OCI-M2 (cell line): ENCODE results near the gene SPTBN4.
"Not testable (repeated sequence)": the region's sequence is repeated elsewhere in the genome, so short reads cannot be mapped to it uniquely, and the experiment has no call there.

Experiments used
- DNase-seq: peaks from one replicate; lab custom pipeline; 2025; ENCODE audit not compliant: unreplicated experiment; lab: John Stamatoyannopoulos, UW

SPTBN4 gene

DNA sequence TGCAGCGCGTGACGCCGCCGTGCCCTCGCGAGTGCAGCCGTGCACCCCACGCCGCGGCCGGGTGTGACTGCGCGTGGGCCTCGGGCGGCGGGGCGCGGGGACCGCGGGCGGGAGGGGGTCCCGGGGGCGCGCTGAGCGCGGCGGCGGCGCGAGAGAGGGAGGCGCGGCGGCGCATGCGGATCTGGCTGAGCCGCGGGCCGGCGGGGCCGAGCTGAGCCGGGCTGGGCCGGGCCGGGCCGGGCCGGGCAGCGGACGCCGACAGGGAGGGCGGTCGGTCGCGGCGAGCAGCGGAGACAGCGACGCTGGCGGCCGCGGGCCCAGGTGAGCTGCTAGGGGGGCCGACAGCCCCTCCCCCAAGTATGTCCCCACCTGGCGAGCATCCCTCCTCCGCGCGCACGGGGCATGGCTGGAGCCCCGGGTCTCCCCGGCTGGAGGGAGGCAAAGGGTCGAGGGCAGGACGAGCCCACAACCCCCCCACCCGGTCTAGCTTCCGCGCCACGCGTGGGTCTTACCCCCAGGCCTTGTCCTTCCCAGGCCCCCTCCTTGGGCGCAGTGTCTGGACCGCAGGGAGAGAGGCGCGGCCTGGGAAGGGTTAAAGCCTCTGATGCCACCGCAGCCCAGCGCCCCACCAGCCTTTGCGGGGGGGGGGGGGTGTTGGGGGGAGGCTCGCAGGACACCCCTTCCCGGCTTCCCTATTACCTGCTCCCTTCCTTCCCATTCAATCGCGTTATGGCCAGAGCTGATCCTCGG lies at the start of gene SPTBN4:
SPTBN4 (plus strand) TSS at position 17 of the 750 bp plus-strand sequence. CDS start 5,621 bp downstream, outside the sequence.
- DNase-seq = no peak

DNA sequence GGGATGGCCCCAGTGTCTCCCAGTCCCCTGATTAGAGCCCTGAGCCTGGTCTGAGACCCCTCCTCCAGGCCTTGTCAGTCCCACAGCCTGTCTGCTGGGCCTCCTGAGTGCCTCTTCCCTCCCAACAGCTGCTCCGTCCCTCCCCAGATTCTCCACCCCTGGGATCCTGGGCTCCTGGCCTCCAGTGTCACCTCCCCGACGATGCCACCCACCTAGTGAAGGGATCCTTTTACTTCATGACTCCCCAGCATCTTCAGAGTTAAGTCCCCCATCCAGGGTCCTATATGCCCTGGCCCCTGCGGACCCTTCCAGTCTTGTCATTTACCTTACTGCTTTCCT lies 49.2 kb upstream of the SPTBN4 start:
- DNase-seq = no peak

DNA sequence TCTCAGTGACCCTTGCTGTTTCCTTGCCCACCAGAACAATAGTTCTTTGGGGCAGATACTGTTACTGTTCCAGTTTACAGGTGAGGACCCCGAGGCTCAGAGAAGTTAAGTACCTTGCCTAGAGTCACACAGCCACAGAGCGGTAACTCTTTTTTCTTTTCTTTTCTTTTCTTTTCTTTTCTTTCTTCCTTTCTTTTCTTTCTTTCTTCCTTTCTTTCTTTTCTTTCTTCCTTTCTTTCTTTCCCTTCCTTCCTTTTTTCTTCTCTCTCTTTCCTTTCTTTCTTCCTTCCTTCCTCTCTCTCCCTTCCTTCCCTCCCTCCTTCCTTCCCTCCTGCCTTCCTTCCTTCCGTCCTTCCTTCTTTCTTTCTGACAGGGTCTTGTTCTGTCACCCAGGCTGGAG lies 48.8 kb upstream of the SPTBN4 start:
- DNase-seq = no peak

DNA sequence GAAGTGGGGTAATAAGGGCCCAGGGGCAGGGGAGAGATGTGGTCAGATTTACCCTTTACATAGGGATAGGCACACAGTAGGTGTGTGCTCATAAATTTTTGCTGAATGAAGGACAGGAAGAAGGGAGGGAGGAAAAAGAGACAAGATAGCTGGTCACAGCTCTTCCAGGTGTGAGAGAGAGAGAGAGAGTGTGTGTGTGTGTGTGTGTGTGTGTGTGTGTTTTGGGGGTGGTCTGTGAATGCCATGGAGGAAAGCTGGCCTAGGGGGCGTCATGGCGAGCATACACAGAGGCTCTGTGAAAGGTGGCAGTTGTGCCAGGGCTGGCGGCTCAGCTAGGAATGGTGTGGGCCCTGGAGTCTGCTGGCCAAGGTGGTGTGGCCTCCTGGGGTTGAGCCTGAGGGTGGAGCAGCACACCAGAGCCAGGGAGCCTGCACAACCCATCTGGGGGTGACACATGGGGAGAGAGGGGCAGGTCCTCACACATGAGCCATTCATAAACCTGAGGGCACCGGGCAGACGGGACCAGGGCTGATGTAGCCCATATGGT lies 47.7 kb upstream of the SPTBN4 start:
- DNase-seq = no peak

DNA sequence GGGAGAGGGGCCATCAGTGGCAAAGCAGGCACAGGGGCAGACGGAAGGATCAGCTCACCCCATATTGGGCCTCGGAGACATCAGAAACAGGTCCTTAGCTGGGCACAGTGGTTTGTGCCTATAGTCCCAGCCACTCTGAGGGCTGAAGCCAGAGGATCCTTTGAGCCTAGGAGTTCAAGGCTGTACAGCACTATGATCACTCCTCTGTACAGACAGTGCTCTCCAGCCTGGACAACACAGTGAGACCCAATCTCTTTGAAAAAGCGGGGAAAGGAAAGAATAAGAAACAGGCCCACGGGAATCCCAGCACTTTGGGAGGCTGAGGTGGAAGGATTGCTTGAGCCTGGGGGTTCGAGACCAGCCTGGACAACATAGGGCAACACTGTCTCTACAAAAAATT lies 47.0 kb upstream of the SPTBN4 start:
- DNase-seq = no peak

DNA sequence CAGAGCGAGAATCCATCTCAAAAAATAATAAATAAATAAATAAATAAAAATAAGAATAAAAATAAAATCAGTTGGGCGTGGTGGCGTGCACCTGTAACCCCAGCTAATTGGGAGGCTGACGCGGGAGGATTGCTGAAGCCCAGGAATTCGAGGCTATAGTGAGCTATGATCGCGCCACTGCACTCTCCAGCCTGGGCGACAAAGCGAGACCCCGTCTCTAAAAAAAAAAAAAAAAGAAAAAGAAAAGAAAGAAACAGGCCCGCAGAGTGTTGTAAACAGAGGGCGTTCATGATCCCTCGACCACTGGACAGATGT lies 46.4 kb upstream of the SPTBN4 start:
- no peak for DNase-seq

DNA sequence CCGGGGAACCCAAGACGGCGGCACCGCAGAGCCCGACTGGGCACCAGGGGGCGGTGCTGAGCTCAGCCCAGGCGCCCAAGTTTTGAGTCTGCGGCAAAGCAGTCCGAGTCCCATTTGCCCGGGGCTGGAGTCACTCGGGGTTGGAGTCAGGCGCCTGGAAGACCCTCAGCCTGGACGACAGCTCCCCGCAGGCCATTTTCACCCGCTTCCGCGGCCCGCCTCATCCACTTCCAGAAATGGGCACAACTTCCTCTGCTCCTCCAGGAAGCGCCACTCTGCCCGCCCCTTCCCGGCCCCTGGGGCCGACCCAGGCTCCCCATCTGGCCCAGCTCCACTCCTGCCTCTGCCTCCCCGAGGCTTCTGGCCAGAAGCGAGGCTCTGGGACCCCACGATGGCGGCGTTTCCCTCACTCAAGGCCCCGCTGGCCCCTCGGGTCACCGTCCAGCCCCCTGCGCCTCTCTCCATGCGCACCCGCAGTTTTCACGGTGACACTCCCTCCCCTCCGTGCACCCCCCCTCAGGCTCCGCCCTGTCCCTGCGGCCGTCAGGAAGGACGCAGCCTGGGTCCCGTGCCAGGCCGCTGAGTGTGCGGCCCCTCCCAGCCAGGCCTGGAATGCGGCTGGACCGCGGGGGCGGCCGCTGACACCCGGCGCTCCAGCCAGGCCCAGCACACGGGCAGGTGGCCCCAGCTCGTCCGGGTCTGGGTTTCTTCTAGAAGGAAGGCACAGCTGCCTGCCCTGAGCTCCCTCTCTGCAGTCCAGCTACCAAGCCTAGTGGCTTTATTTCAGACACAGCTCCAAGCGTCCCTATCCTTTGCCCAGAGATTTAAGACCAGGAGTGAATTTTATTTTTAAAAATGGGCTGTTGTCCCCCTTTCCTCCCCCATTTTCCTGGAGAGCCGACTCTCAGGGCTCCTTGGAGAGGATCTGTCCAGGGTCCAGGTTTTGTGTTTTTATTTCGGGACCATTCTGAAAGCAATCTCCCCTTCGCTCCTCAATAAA lies 45.7 kb upstream of the SPTBN4 start:
- DNase-seq = peak; percentile 94

DNA sequence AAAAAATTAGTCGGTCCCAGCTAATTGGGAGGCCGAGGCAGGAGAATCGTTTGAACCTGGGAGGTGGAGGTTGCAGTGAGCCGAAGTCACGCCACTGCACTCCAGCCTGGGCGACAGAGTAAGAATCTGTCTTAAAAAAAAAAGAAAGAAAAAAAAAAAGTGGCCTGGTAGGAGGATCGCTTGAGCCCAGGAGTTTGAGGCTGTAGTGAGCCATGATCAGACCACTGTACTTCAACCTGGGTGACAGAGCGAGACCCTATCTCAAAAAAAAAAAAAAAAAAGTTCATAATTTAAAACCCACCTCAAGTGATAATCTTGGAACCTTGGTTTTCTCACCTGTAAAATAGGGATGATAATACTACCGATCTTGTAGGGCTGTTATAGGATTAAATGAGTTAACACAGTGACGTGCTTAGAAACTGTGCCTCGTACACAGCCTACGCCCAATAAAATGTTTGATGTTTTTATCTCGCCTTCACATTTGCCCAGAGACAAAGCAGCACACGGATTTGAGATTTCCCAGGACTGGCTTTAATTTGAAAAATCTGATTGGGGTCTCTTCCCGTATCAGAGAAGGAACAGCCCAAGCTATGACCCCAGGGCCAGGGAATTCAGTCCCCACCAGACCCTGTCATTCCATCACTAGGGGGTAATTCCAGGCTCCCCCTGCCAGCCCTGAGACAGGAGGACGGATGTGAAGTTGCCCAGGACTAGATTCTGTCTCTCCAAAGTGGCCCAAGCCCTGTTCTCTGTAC lies 44.6 kb upstream of the SPTBN4 start:
- no peak for DNase-seq

DNA sequence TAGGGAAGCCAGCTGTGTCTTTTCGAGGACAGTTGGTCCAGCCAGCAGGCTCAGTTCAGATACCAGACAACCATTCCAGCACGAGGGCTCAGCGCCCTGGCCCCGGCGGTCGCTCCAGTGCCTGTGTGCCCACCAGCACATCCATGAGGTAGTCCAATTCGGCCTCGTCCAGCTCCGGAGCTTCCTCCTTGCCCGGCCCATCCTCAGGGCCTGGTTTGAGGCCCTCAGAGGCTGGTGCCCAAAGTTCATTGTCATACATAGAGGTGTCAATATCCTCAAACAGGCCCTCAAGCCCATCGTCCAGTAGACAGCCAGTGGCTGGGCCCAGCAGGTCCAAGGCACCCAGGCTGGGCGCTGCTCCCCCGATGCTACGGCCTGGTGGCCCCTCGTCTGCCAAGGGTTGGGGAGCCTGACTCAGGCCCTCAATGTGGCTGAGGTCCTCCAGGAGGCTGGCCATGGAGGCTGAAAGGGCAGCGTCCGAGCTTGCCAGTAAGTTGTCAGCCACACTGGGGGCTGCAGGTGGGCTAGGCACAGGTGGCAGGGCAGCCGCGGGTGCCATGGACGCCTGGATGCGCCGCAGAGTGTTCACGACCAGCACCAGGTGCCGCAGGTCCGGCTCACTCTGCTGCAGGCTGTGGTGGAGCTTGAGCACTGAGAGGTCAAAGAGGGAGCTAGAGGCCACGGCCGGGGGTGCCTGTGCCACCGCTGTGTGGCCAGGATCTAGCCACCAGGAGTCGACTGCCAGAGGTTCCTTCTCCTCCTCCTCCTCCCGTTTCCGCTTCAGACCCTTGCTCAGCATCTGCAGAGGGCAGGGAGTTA lies 43.8 kb upstream of the SPTBN4 start:
- DNase-seq = no peak

DNA sequence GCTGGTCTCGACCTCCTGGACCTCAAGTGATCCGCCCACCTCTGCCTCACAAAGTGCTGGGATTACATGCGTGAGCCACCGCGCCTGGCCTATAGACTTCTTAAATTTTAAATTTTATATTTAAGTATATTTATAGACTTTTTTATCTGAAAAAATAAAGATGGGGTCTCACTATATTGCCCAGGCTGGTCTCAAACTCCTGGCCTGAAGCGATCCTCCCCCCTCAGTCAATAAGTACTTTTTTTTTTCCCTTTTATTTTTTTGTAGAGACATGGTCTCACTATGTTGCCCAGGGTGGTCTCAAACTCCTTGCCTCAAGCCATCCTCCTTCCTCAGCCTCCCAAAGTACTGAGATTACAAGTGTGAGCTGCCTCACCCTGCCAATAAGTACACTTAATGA lies 42.9 kb upstream of the SPTBN4 start:
- no peak for DNase-seq

DNA sequence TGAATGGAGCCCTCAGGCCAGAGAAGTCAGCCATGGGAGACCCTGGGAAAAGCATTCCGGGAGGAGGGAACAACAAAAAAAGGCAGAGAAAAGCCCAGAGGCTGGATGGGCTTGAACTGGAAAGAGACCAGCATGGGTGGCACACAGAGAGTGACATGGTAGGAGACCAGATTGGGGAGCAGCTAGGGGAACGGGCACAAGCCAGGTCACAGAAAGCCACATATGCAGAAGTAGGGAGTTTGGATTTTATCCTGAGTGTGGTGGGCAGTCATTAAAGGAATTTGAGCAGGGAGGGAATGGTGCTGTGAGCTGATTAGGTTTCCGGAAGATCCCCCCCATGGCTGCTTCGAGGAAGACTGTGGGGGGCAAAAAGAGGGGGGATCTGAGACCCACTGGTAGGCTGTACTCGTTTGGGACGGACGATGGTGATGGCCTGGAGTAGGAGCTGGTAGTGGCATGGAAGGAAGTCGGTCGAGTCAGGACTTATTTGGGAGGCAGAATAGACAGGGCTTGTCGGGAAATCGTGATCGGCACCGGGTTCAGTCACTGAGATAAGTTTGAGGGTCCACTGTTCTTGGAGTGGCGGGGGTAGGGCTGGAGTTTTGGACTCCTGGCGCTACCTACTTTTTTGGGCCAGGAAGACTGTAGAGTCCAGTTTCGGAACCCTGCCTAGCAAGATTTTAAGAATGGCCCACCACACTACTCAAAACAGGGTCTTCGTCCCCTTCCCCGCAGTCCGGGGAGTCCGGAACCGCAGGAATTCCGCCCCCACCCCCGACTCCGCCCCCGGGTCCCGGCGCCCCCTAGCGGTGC lies 42.0 kb upstream of the SPTBN4 start:
- no peak for DNase-seq

DNA sequence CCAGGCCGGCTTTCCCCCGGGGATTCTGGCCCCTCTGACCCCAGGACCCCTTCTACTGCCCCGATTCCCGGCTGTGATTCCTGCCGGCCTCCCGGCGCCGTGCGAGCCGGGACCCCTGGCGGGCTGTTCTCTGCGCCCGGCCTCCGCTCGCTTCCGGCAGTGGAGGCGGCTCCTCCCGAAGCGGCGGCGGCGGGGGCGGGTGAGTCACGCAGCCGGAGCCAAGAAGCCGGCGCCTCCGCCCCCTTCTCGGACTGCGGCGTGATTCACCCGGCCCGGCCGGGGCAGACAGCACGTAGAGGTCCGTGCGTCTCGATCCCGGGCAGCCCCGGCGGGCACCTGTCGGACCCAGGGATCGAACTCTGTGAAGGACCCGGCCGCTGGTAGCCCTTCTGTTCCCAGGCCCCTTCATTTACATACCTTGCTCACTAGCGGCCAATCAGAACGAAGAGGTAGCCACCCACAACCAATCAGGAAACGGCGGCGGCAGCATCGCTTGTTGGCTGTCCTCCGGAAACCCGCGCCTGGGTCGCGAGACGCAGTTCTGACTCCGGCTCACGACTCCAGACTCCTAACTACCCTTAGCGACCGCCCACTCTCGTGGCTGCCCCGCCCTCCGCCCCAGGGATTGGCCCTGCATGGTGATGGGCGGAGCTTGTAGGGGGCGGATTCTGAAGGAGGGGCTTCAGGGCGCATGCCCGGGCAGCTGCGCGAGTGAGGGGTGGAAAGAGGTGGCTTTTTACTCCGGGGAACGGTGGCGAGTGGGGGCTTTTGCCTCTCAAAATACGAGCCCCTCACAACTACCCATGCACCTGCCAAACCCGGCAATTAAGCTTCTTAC lies 41.1 kb upstream of the SPTBN4 start, which contains the start of gene SERTAD1:
SERTAD1 (minus strand) TSS at position 543 of the 838 bp plus-strand sequence. CDS start 2,446 bp downstream, outside the sequence.
- peak; percentile 97 for DNase-seq

DNA sequence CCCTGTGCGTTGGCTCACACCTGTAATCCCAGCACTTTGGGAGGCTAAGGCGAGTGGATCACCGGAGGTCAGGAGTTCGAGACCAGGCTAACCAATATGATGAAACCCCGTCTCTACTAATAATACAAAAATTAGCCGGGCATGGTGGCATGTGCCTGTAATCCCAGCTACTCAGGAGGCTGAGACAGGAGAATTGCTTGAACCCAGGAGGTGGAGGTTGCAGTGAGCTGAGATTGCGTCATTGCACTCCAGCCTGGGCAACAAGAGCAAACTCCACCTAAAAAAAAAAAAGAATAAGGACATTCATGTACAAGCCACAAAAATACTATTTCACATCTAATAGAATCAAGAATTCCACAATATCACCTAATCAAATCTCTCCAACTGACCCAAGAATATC lies 38.6 kb upstream of the SPTBN4 start:
- not testable (repeated sequence) for DNase-seq

DNA sequence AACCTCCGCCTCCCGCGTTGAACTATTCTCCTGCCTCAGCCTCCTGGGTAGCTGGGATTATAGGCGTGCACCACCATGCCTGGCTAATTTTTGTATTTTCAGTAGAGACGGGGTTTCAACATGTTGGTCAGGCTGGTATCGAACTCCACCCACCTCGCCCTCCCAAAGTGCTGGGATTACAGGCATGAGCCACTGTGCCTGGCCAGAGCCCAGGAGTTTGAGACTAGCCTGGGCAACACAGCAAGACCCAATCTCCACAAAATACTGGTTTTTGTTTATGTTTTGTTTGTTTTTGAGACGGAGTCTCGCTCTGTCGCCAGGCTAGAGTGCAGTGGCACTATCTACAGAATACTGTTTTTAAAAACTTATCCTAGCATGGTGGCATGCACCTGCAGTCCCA lies 36.6 kb upstream of the SPTBN4 start:
- not testable (repeated sequence) for DNase-seq

DNA sequence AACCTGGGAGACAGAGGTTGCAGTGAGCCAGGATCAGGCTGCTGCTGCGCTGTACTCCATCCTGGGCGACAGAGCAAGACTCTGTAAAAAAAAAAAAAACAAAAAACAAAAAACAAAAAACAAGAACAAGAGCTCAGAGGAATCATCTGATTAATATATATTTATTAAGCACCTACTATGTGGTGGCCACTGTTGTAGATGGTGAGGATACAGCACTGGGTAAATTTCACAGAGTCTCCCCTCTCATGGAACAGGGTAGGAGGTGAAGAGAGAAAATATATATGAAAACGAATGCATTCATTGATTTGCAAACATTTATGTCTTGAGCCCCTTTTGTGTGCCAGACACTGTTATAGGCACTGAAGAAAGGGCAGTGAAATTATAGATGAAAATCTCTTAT lies 35.1 kb upstream of the SPTBN4 start:
- DNase-seq = no peak

DNA sequence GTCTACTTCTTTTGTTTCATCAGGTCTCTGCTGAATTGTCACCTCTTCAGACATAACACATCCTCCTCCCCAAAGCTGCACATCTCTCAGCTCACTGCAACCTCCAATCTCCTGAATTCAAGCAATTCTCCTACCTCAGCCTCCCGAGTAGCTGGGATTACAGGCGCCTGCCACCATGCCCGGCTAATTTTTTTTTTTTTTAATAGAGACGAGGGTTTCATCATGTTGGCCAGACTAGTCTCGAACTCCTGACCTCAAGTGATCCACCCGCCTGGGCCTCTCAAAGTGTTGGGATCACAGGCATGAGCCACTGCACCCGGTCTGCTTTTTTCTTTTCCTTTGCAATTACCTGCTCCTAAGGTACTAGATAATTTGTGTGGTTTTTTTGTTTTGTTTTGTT lies 34.0 kb upstream of the SPTBN4 start:
- DNase-seq = not testable (repeated sequence)

DNA sequence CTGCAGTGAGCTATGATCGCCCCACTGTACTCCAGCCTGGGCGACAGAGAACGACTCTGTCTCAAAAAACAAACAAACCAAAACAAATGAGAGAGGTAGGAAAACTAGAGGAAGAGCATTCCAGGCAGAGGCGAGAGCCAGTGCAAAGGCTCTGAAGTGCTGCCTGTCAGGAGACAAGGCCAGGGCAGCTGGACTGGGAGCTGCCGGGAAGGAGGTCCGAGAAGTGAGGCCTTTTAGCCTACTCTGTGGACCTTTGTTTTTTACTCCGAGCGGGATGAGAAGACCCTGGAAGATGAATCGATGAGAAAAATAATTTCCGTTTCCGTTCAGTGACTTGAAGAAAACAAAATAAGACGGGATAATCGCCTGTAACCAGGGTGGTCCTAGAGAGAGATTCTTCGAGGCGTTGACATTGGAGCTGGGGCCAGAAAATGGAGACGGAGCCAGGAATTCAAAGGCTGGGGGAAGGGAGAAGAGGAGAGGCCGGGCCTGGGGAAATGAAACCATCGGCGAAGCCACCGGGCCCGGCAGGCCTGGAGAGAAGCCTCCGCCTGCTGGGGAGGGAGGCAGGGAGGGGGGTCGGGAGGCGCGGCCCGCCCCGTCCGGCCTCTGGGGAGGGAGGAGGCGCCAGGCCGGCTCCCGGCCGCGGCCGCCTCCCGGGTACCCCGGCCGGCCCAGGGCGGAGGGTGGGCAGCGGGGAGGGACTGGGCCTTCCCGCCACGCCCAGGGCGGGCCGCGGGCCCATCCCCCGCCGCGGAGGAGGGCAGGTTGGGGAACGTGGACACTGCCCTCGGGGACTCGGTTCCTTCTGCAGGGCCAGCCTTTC lies 33.2 kb upstream of the SPTBN4 start:
- no peak for DNase-seq

DNA sequence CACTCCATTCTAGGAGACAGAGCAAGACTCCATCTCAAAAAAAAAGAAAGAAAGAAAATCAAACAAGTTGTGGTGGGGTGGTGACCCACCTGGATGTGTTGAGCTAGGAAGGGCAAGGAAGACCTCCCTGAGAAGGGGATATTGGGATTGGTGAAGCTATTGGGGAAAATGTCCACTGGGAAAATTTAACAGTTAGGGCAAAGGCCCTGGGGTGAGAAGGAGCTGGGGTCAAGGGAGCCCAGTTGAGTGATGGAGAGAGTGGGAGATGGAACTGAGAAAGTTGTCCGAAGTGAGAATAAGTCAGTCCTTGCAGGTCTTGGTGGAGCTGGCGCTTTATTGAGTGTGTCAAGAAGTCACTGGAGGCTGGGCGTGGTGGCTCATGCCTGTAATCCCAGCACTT lies 28.5 kb upstream of the SPTBN4 start:
- DNase-seq = no peak
